Measurements from ENCODE around the gene TRERF1. TPM values are rescaled to one million over a fixed set of nuclear protein-coding genes. Genes with fewer than 3 reads are reported as not detected.

Gene TRERF1
- total and polyA plus RNA-seq, 2 of the 4 experiments (the other 2 are of a cell fraction): 6.3 to 9.9 TPM

DNA sequence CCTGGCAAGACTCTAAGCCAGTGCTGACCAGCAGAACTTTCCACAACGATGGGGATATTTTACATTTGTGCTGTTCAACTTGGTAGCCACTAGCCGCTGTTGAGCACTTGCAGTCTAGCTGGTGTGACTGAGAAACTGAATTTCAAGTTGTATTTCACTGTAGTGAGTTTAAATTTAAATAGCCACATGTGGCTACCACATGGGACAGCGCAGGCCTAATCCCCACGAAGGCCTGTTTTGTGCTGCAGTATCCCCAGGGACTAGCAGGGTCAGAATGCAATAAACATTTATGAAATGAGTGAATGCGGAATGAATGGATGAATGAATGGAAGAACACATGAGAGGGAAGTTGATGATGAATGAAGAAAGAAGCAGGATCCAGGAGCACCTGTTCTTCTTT lies 115.8 kb downstream of the TRERF1 start:
- Histone ChIP-seq H3K4me1 (ENCODE audit: control insufficient read depth, insufficient read depth, low read length) (peaks cover 17% of the 10 kb centered on the region), H2AK5ac (ENCODE audit: low read depth, low read length) (peak overlapping the region; percentile 59; the same call in 1 of the 2 replicates), H3K27me3 (ENCODE audit: control insufficient read depth, insufficient read depth, low read length) (no peaks in the 10 kb centered on the region), H3K9ac (ENCODE audit: low read depth, low read length) (no peak overlapping the region), H3K56ac (ENCODE audit: extremely low read depth, insufficient read depth, low read length) (no peak overlapping the region), H3K18ac (ENCODE audit: low read depth, low read length) (no peak overlapping the region), H3K36me3 (ENCODE audit: control insufficient read depth, insufficient read depth, low read length) (no peaks in the 10 kb centered on the region), H3K4me2 (ENCODE audit: low read depth, low read length) (no peak overlapping the region), H3K14ac (replicated peaks; ENCODE audit: low read depth, low read length) (no peak overlapping the region; the same call in 1 of the 2 replicates), H3K23ac (ENCODE audit: low read depth, low read length) (peak overlapping the region; percentile 47), H2BK120ac (ENCODE audit: low read depth, low read length) (no peak overlapping the region), H2BK5ac (ENCODE audit: low read depth, low read length, poor library complexity, severe bottlenecking) (no peak overlapping the region), H4K20me1 (ENCODE audit: insufficient read depth, low read length) (peaks cover 7% of the 10 kb centered on the region), H3K9me1 (ENCODE audit: insufficient read depth, low read length) (peaks cover 42% of the 10 kb centered on the region), H4K5ac (ENCODE audit: low read depth, low read length) (no peak overlapping the region), H3K4ac (ENCODE audit: low read depth, low read length) (peak overlapping the region; percentile 10; the same call in 1 of the 2 replicates), H2BK15ac (ENCODE audit: low read depth, low read length) (peak overlapping the region; percentile 37; the same call in 2 of the 3 replicates), H3K4me3 (ENCODE audit: insufficient read depth, low read depth, low read length) (no peak overlapping the region), H2AFZ (replicated peaks; ENCODE audit: low read length, poor library complexity) (no peak overlapping the region), H3K27ac (ENCODE audit: insufficient read depth, low read length) (no peak overlapping the region), H2AK9ac (replicated peaks; ENCODE audit: low read depth, low read length, poor library complexity) (no peak overlapping the region), H4K8ac (ENCODE audit: low read depth in 2 of 2, low read length in 2 of 2) (no peak overlapping the region), H3K9me3 (ENCODE audit: control insufficient read depth, insufficient read depth, low read length) (no peaks in the 10 kb centered on the region), H4K91ac (ENCODE audit: insufficient read depth, low read depth, low read length) (no peak overlapping the region; the same call in 1 of the 2 replicates), H3K79me1 (ENCODE audit: low read depth in 1 of 2, low read length in 2 of 2) (peaks cover 57 to 92% of the 10 kb centered on the region in 2 experiments), H2BK20ac (ENCODE audit: low read depth, low read length) (no peak overlapping the region; the same call in 1 of the 2 replicates)
- intact Hi-C loops (cut with micrococcal nuclease): loop anchor here (10.0 kb wide), 1 partner anchor 111 kb away; no protein-coding TSS in a partner anchor
- no TSS peak for BruUV-seq (replicated peaks)
- ATAC-seq (ENCODE audit: low read depth) (no peak), DNase-seq (peak; percentile 20)
- POLR2A ChIA-PET (ENCODE audit: unreplicated experiment): interaction anchor here (0.6 kb wide), 1 partner anchor 397 kb away, joined by 4 read pairs; no protein-coding TSS in a partner anchor
- CTCF ChIA-PET: no interaction called here
- dilution Hi-C loops (cut with HindIII; ENCODE audit: low sequenced_read_pairs, unreplicated experiment): no loop called here
- TF ChIP-seq NFE2L2 (IDR thresholded peaks at IDR 0.05; ENCODE audit: low read depth, low read length) (no peak), FOS (IDR thresholded peaks at IDR 0.05; ENCODE audit: low read depth, low read length) (no peak), RFX5 (IDR thresholded peaks at IDR 0.05; ENCODE audit: low read depth, low read length) (no peak), CEBPB (IDR thresholded peaks at IDR 0.05; ENCODE audit: low read depth, low read length) (no peak), MAFK (IDR thresholded peaks at IDR 0.05; ENCODE audit: low read depth, low read length) (no peak), SMC3 (IDR thresholded peaks at IDR 0.05; ENCODE audit: low read depth, low read length) (no peak), POLR2A (IDR thresholded peaks at IDR 0.05; ENCODE audit: low read depth, low read length) (no peak), MXI1 (IDR thresholded peaks at IDR 0.05; ENCODE audit: borderline replicate concordance, low read depth, low read length) (no peak), RAD21 (IDR thresholded peaks at IDR 0.05; ENCODE audit: low read length) (no peak), BHLHE40 (IDR thresholded peaks at IDR 0.05; ENCODE audit: low read depth, low read length) (no peak), RCOR1 (IDR thresholded peaks at IDR 0.05; ENCODE audit: insufficient replicate concordance, low read length) (no peak), MAZ (IDR thresholded peaks at IDR 0.05; ENCODE audit: borderline replicate concordance, low read depth, low read length) (no peak), CHD1 (IDR thresholded peaks at IDR 0.05; ENCODE audit: low read depth, low read length) (no peak)
- TF ChIP-seq, protein P1, sequence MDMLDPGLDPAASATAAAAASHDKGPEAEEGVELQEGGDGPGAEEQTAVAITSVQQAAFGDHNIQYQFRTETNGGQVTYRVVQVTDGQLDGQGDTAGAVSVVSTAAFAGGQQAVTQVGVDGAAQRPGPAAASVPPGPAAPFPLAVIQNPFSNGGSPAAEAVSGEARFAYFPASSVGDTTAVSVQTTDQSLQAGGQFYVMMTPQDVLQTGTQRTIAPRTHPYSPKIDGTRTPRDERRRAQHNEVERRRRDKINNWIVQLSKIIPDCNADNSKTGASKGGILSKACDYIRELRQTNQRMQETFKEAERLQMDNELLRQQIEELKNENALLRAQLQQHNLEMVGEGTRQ (IDR thresholded peaks at IDR 0.05; ENCODE audit: low read depth, low read length): no peak
- TF ChIP-seq, protein P2, sequence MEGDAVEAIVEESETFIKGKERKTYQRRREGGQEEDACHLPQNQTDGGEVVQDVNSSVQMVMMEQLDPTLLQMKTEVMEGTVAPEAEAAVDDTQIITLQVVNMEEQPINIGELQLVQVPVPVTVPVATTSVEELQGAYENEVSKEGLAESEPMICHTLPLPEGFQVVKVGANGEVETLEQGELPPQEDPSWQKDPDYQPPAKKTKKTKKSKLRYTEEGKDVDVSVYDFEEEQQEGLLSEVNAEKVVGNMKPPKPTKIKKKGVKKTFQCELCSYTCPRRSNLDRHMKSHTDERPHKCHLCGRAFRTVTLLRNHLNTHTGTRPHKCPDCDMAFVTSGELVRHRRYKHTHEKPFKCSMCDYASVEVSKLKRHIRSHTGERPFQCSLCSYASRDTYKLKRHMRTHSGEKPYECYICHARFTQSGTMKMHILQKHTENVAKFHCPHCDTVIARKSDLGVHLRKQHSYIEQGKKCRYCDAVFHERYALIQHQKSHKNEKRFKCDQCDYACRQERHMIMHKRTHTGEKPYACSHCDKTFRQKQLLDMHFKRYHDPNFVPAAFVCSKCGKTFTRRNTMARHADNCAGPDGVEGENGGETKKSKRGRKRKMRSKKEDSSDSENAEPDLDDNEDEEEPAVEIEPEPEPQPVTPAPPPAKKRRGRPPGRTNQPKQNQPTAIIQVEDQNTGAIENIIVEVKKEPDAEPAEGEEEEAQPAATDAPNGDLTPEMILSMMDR (conservative IDR thresholded peaks at IDR 0.05; ENCODE audit: low read depth, low read length): no peak
- TF ChIP-seq, protein P3, sequence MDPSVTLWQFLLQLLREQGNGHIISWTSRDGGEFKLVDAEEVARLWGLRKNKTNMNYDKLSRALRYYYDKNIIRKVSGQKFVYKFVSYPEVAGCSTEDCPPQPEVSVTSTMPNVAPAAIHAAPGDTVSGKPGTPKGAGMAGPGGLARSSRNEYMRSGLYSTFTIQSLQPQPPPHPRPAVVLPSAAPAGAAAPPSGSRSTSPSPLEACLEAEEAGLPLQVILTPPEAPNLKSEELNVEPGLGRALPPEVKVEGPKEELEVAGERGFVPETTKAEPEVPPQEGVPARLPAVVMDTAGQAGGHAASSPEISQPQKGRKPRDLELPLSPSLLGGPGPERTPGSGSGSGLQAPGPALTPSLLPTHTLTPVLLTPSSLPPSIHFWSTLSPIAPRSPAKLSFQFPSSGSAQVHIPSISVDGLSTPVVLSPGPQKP (IDR thresholded peaks at IDR 0.05; ENCODE audit: borderline replicate concordance, low read depth, low read length): no peak
- in situ Hi-C loops (cut with MboI; ENCODE audit: low sequenced_read_pairs): no loop called here
- WGBS, 2 experiments (ENCODE audit: extremely low coverage in 2 of 2, insufficient read length in 1 of 2): 100% methylated on average over 1 to 4 of the region's 5 CpGs

Data from IMR-90 (cell line).